Midbrain (tissue), 1 donor: Measurements from ENCODE around the gene LRRN4.
"Not testable (repeated sequence)": the region's sequence is repeated elsewhere in the genome, so short reads cannot be mapped to it uniquely, and the experiment has no call there.

Experiments
- DNase-seq: peaks from one replicate; lab custom pipeline; 2025; lab: John Stamatoyannopoulos, UW

The LRRN4 gene

GRCh38 chr20:6058684-6059295 is 4.9 kb upstream of the LRRN4 start:
- DNase-seq = no peak

GRCh38 chr20:6057691-6058090 is 3.8 kb upstream of the LRRN4 start:
- DNase-seq = no peak

GRCh38 chr20:6057139-6057538 is 3.3 kb upstream of the LRRN4 start:
- no peak for DNase-seq

GRCh38 chr20:6055981-6056569 is 2.2 kb upstream of the LRRN4 start:
- DNase-seq = no peak

GRCh38 chr20:6055161-6055783 is 1.4 kb upstream of the LRRN4 start:
- DNase-seq = no peak

GRCh38 chr20:6054689-6055051 is 810 bp upstream of the LRRN4 start:
- not testable (repeated sequence) for DNase-seq

- no peak for DNase-seq
These were observed 640 bp downstream of the LRRN4 start for GRCh38 chr20:6053064-6053775.

GRCh38 chr20:6051505-6051904 is 2.4 kb downstream of the LRRN4 start:
- no peak for DNase-seq

- DNase-seq = no peak
These were observed 5.5 kb downstream of the LRRN4 start for GRCh38 chr20:6048391-6048790.

GRCh38 chr20:6046432-6046831 is 7.4 kb downstream of the LRRN4 start:
- DNase-seq = no peak

GRCh38 chr20:6045566-6045965 is 8.3 kb downstream of the LRRN4 start:
- no peak for DNase-seq

- DNase-seq = no peak
These were observed 9.7 kb downstream of the LRRN4 start for GRCh38 chr20:6044115-6044514.

GRCh38 chr20:6041808-6042265 is 12.0 kb downstream of the LRRN4 start:
- no peak for DNase-seq

GRCh38 chr20:6040958-6041807 is 12.7 kb downstream of the LRRN4 start:
- DNase-seq = no peak

GRCh38 chr20:6040540-6040939 is 13.3 kb downstream of the LRRN4 start:
- DNase-seq = no peak

- no peak for DNase-seq
These were observed 14.1 kb downstream of the LRRN4 start for GRCh38 chr20:6039766-6040165.

- DNase-seq = peak; percentile 31
These were observed 15.6 kb downstream of the LRRN4 start for GRCh38 chr20:6038256-6038655.

- no peak for DNase-seq
These were observed 16.8 kb downstream of the LRRN4 start for GRCh38 chr20:6037082-6037481.

- no peak for DNase-seq
These were observed 17.6 kb downstream of the LRRN4 start for GRCh38 chr20:6036213-6036612.

- DNase-seq = no peak
These were observed 19.5 kb downstream of the LRRN4 start for GRCh38 chr20:6034134-6034969.

GRCh38 chr20:6032907-6033306 is 21.0 kb downstream of the LRRN4 start:
- DNase-seq = not testable (repeated sequence)
